Keratinocyte (primary cell): ENCODE results near the gene MAX. TPM values are rescaled to one million over a fixed set of nuclear protein-coding genes. Genes with fewer than 3 reads are reported as not detected.

ENCODE experiments used
- DNase-seq: peaks from one replicate; pipeline ENCODE4 v3.0.0-alpha.2; 2011; ENCODE audit warnings: low read depth, missing footprints, low spot score
- FAIRE-seq: peaks from 2 replicates; lab custom pipeline; 2011; peaks lifted over from hg19 to GRCh38; lab: Jason Lieb, UNC
- H2AFZ ChIP-seq: 2 replicates; pipeline ENCODE4 v1.6.0; 2012; ENCODE audit warnings: low read length, control low read depth, inconsistent platforms; ENCODE audit not compliant: control insufficient read depth
- H3K27ac ChIP-seq: 2 replicates; pipeline ENCODE4 v1.5.1; 2011; ENCODE audit warnings: low read length; ENCODE audit not compliant: control insufficient read depth, insufficient read depth
- H3K27me3 ChIP-seq: 3 replicates; pipeline ENCODE4 v1.6.0; 2011; ENCODE audit warnings: low read length; ENCODE audit not compliant: control insufficient read depth, insufficient read depth; ENCODE audit errors: extremely low read depth
- H3K36me3 ChIP-seq, 2 experiments: 2 replicates in 1 of 2; 3 replicates in 1 of 2; pipeline ENCODE4 v1.5.1; 2011; ENCODE audit warnings: low read length in 2 of 2, mild to moderate bottlenecking in 1 of 2; ENCODE audit not compliant: control insufficient read depth in 2 of 2, insufficient read depth in 2 of 2; ENCODE audit errors: extremely low read depth in 1 of 2
- H3K4me1 ChIP-seq: 3 replicates; pipeline ENCODE4 v1.5.1; 2011; ENCODE audit warnings: low read length; ENCODE audit not compliant: control insufficient read depth, insufficient read depth; ENCODE audit errors: extremely low read depth
- H3K4me2 ChIP-seq: 3 replicates; pipeline ENCODE4 v1.6.0; 2011; ENCODE audit warnings: low read depth, low read length; ENCODE audit not compliant: control insufficient read depth, insufficient read depth; ENCODE audit errors: extremely low read depth
- H3K4me3 ChIP-seq, 3 experiments: fragments of 200-600 bp in 1 of 3; sonication (generic) in 1 of 3; 2 replicates in 2 of 3; 3 replicates in 1 of 3; pipeline ENCODE4 v1.5.1; 2011 to 2016; ENCODE audit warnings: low read length in 3 of 3, mild to moderate bottlenecking in 3 of 3, control low read depth in 2 of 3, inconsistent platforms in 1 of 3, low read depth in 1 of 3, mixed read lengths in 1 of 3, mixed run types in 1 of 3, moderate library complexity in 1 of 3; ENCODE audit not compliant: control insufficient read depth in 2 of 3, insufficient read depth in 2 of 3; ENCODE audit errors: extremely low read depth in 1 of 3
- H3K79me2 ChIP-seq: 2 replicates; pipeline ENCODE4 v1.6.0; 2012; ENCODE audit warnings: low read length; ENCODE audit not compliant: control insufficient read depth, insufficient read depth
- H3K9ac ChIP-seq: 3 replicates; pipeline ENCODE4 v1.6.0; 2011; ENCODE audit warnings: low read length; ENCODE audit not compliant: control insufficient read depth, insufficient read depth; ENCODE audit errors: extremely low read depth
- H3K9me1 ChIP-seq: 3 replicates; pipeline ENCODE4 v1.6.0; 2011; ENCODE audit warnings: low read length; ENCODE audit not compliant: control insufficient read depth, insufficient read depth; ENCODE audit errors: extremely low read depth
- H3K9me3 ChIP-seq: 2 replicates; pipeline ENCODE4 v1.5.1; 2012; ENCODE audit warnings: low read depth, low read length; ENCODE audit not compliant: control insufficient read depth
- H4K20me1 ChIP-seq: 3 replicates; pipeline ENCODE4 v1.6.0; 2011; ENCODE audit warnings: low read length; ENCODE audit not compliant: control insufficient read depth, insufficient read depth; ENCODE audit errors: extremely low read depth
- CTCF ChIP-seq, 3 experiments: IDR thresholded peaks in 1 of 3; conservative IDR thresholded peaks in 1 of 3; optimal IDR thresholded peaks in 1 of 3; 2 replicates in 2 of 3; 3 replicates in 1 of 3; pipeline versions ENCODE3 to v1.5.1; 2011; ENCODE audit warnings: low read length in 3 of 3, mild to moderate bottlenecking in 3 of 3, moderate library complexity in 2 of 3, control low read depth in 1 of 3, inconsistent platforms in 1 of 3; ENCODE audit not compliant: insufficient read depth in 2 of 3; ENCODE audit errors: extremely low read depth in 1 of 3
- EZH2 ChIP-seq: IDR thresholded peaks from one replicate; pipeline ENCODE4 v1.6.1; 2012; ENCODE audit warnings: inconsistent platforms, mild to moderate bottlenecking, low read length, moderate library complexity
- dilution Hi-C: fragments of 300-500 bp; cut with MboI; formaldehyde crosslinking; loops from one replicate; pipeline ENCODE4 v1.7.0; 2020; ENCODE audit warnings: low sequenced_read_pairs; ENCODE audit not compliant: extremely low pct_ligation_motif_present
- polyA plus RNA-seq, 5 experiments: library from polyadenylated mRNA; depleted of rRNA in 3 of 5; stranded (reverse) in 3 of 5; stranded (forward) in 1 of 5; unstranded in 1 of 5; fragments of >200 nt; gene quantifications; 1 replicate in 1 of 5; 2 replicates in 3 of 5; 3 replicates in 1 of 5; pipeline versions ENCODE4 v1.2.1 to v1.2.3, GENCODE V29; 2011 to 2012; ENCODE audit warnings: missing spikeins in 2 of 5, low read depth in 1 of 5, low replicate concordance in 1 of 5

Gene MAX
- polyA plus RNA-seq, 1 donor (not counting 4 experiments of a cell fraction or from before 2014, with no cell fraction given): 65.2 TPM

GRCh38 chr14:65079201-65079600, 23.1 kb downstream of the MAX start:
- Histone ChIP-seq H3K27me3 (no peaks in the 10 kb centered on the region), H3K4me1 (no peaks in the 10 kb centered on the region), H4K20me1 (no peaks in the 10 kb centered on the region), H3K9me3 (no peaks in the 10 kb centered on the region), H3K9ac (no peak overlapping the region), H3K27ac (no peak overlapping the region), H2AFZ (no peak overlapping the region), H3K4me3 (no peak overlapping the region), H3K4me2 (no peak overlapping the region), H3K79me2 (peaks cover 29% of the 10 kb centered on the region), H3K36me3 (peaks cover 20 to 29% of the 10 kb centered on the region in 2 experiments), H3K9me1 (no peaks in the 10 kb centered on the region)
- dilution Hi-C loops: no loop called here
- FAIRE-seq: no peak
- TF ChIP-seq CTCF (optimal IDR thresholded peaks at IDR 0.05 in 1 of 3, IDR thresholded peaks at IDR 0.05 in 1 of 3, conservative IDR thresholded peaks at IDR 0.05 in 1 of 3; ENCODE audit: extremely low read depth in 1 of 3, insufficient read depth in 2 of 3, low read length in 3 of 3) (no peak), EZH2 (no peak)
- no peak for DNase-seq

- H4K20me1 ChIP-seq: no peaks in the 10 kb centered on the region
- peaks cover 17 to 29% of the 10 kb centered on the region in 2 experiments for H3K36me3 ChIP-seq
- no peak for DNase-seq
- dilution Hi-C loops: no loop called here
- no peak overlapping the region for H3K4me3 ChIP-seq
- no peak overlapping the region for H3K4me2 ChIP-seq
- H3K27ac ChIP-seq: no peak overlapping the region
- H3K9me1 ChIP-seq: no peaks in the 10 kb centered on the region
- H3K9me3 ChIP-seq: no peaks in the 10 kb centered on the region
- no peaks in the 10 kb centered on the region for H3K27me3 ChIP-seq
- no peak for FAIRE-seq
- H3K4me1 ChIP-seq: no peaks in the 10 kb centered on the region
- H3K9ac ChIP-seq: no peak overlapping the region
- H2AFZ ChIP-seq: no peak overlapping the region
- TF ChIP-seq EZH2 (no peak), CTCF (optimal IDR thresholded peaks at IDR 0.05 in 1 of 3, IDR thresholded peaks at IDR 0.05 in 1 of 3, conservative IDR thresholded peaks at IDR 0.05 in 1 of 3; ENCODE audit: extremely low read depth in 1 of 3, insufficient read depth in 2 of 3, low read length in 3 of 3) (no peak)
- peaks cover 20% of the 10 kb centered on the region for H3K79me2 ChIP-seq
Measured at GRCh38 chr14:65077318-65077717, 25.0 kb downstream of the MAX start.
